Measurements from ENCODE around the gene ABCA9.
"Not testable (repeated sequence)": the region's sequence is repeated elsewhere in the genome, so short reads cannot be mapped to it uniquely, and the experiment has no call there.

DNA sequence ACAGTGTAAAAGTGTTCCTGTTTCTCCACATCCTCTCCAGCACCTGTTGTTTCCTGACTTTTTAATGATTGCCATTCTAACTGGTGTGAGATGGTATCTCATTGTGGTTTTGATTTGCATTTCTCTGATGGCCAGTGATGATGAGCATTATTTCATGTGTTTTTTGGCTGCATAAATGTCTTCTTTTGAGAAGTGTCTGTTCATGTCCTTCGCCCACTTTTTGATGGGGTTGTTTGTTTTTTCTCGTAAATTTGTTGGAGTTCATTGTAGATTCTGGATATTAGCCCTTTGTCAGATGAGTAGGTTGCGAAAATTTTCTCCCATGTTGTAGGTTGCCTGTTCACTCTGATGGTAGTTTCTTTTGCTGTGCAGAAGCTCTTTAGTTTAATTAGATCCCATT, 61.0 kb downstream of the ABCA9 start:
- TF ChIP-seq, protein P1, sequence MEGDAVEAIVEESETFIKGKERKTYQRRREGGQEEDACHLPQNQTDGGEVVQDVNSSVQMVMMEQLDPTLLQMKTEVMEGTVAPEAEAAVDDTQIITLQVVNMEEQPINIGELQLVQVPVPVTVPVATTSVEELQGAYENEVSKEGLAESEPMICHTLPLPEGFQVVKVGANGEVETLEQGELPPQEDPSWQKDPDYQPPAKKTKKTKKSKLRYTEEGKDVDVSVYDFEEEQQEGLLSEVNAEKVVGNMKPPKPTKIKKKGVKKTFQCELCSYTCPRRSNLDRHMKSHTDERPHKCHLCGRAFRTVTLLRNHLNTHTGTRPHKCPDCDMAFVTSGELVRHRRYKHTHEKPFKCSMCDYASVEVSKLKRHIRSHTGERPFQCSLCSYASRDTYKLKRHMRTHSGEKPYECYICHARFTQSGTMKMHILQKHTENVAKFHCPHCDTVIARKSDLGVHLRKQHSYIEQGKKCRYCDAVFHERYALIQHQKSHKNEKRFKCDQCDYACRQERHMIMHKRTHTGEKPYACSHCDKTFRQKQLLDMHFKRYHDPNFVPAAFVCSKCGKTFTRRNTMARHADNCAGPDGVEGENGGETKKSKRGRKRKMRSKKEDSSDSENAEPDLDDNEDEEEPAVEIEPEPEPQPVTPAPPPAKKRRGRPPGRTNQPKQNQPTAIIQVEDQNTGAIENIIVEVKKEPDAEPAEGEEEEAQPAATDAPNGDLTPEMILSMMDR (IDR thresholded peaks at IDR 0.05; ENCODE audit: poor library complexity, severe bottlenecking), result not testable (repeated sequence)
- not testable (repeated sequence) for TF ChIP-seq SMC3 (conservative IDR thresholded peaks at IDR 0.05; ENCODE audit: poor library complexity); RAD21 (conservative IDR thresholded peaks at IDR 0.05); POLR2AphosphoS5 (IDR thresholded peaks at IDR 0.05); EP300 (conservative IDR thresholded peaks at IDR 0.05; ENCODE audit: poor library complexity, severe bottlenecking)
- TF ChIP-seq, protein P2, sequence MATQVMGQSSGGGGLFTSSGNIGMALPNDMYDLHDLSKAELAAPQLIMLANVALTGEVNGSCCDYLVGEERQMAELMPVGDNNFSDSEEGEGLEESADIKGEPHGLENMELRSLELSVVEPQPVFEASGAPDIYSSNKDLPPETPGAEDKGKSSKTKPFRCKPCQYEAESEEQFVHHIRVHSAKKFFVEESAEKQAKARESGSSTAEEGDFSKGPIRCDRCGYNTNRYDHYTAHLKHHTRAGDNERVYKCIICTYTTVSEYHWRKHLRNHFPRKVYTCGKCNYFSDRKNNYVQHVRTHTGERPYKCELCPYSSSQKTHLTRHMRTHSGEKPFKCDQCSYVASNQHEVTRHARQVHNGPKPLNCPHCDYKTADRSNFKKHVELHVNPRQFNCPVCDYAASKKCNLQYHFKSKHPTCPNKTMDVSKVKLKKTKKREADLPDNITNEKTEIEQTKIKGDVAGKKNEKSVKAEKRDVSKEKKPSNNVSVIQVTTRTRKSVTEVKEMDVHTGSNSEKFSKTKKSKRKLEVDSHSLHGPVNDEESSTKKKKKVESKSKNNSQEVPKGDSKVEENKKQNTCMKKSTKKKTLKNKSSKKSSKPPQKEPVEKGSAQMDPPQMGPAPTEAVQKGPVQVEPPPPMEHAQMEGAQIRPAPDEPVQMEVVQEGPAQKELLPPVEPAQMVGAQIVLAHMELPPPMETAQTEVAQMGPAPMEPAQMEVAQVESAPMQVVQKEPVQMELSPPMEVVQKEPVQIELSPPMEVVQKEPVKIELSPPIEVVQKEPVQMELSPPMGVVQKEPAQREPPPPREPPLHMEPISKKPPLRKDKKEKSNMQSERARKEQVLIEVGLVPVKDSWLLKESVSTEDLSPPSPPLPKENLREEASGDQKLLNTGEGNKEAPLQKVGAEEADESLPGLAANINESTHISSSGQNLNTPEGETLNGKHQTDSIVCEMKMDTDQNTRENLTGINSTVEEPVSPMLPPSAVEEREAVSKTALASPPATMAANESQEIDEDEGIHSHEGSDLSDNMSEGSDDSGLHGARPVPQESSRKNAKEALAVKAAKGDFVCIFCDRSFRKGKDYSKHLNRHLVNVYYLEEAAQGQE (IDR thresholded peaks at IDR 0.05; ENCODE audit: borderline replicate concordance), result not testable (repeated sequence)

All from neural cell (in vitro differentiated cells).